OCI-LY3 (cell line): ENCODE measurements around the gene SUV39H1.

Experiments
- CTCF ChIP-seq: fragments of 200-600, 300-600 bp; sonication (generic); IDR thresholded peaks from 2 replicates; pipeline ENCODE4 v1.5.1; 2014; ENCODE audit warnings: antibody characterized with exemption, low read length, low read depth
- EZH2phosphoT487 ChIP-seq: fragments of 200-600 bp; shearing (Covaris generic); IDR thresholded peaks from 2 replicates; pipeline ENCODE4 v1.6.1; 2018; ENCODE audit warnings: antibody characterized with exemption, mixed run types, low read depth

GRCh38 chrX:48705871-48706270 is 9.3 kb downstream of the SUV39H1 start:
- TF ChIP-seq CTCF (no peak), EZH2phosphoT487 (no peak)
